HepG2 (cell line): Measurements from ENCODE around the gene ACE. TPM values are rescaled to one million over a fixed set of nuclear protein-coding genes. Genes with fewer than 3 reads are reported as not detected.

ENCODE experiments used
- AHR ChIP-seq: IDR thresholded peaks from 2 replicates; pipeline ENCODE4 v1.6.1; 2018; ENCODE audit warnings: missing genetic modification reagents, missing compliant biosample characterization
- ARNTL ChIP-seq: sonication (generic); formaldehyde crosslinking; IDR thresholded peaks from 2 replicates; pipeline ENCODE4 v1.4.0; 2020; ENCODE audit warnings: mild to moderate bottlenecking, missing genetic modification reagents
- ATF7-NPFF ChIP-seq: sonication (generic); formaldehyde crosslinking; IDR thresholded peaks from 2 replicates; pipeline ENCODE4 v1.8.1; 2023; ENCODE audit warnings: mild to moderate bottlenecking, low read depth, missing genetic modification reagents, moderate library complexity
- CHD4 ChIP-seq: fragments of 200-600 bp; sonication (generic); IDR thresholded peaks from 2 replicates; pipeline ENCODE4 v1.7.0; 2017; ENCODE audit warnings: mild to moderate bottlenecking, low read length, borderline replicate concordance
- ELF3 ChIP-seq: IDR thresholded peaks from 2 replicates; pipeline ENCODE4 v1.6.1; 2016; ENCODE audit warnings: missing genetic modification reagents, missing compliant biosample characterization
- FOXP1 ChIP-seq, 2 experiments: fragments of 450-650 bp in 1 of 2; IDR thresholded peaks; 2 replicates each; pipeline ENCODE4 v1.6.1; 2017 to 2018; ENCODE audit warnings: antibody characterized with exemption in 1 of 2
- HMG20A ChIP-seq: IDR thresholded peaks from 2 replicates; pipeline ENCODE4 v1.6.1; 2016; ENCODE audit warnings: borderline replicate concordance
- MED1 ChIP-seq: sonication (generic); formaldehyde crosslinking; IDR thresholded peaks from 2 replicates; pipeline ENCODE4 v1.4.0; 2020; ENCODE audit warnings: missing genetic modification reagents
- MEIS1 ChIP-seq: sonication (generic); formaldehyde crosslinking; IDR thresholded peaks from 2 replicates; pipeline ENCODE4 v1.9.0; 2021; ENCODE audit warnings: mild to moderate bottlenecking, missing genetic modification reagents, moderate library complexity, borderline replicate concordance
- MTA1 ChIP-seq: sonication (generic); formaldehyde crosslinking; IDR thresholded peaks from 2 replicates; pipeline ENCODE4 v1.4.0; 2020; ENCODE audit warnings: missing genetic modification reagents, mild to moderate bottlenecking, borderline replicate concordance
- NR3C1 ChIP-seq: sonication (generic); formaldehyde crosslinking; IDR thresholded peaks from 2 replicates; pipeline ENCODE4 v1.4.0; 2020; ENCODE audit warnings: missing genetic modification reagents
- PHB2 ChIP-seq: fragments of 450-650 bp; IDR thresholded peaks from 2 replicates; pipeline ENCODE4 v1.6.1; 2018; ENCODE audit not compliant: partially characterized antibody
- SMARCE1 ChIP-seq: fragments of 450-650 bp; IDR thresholded peaks from 2 replicates; pipeline ENCODE4 v1.6.1; 2017; ENCODE audit warnings: borderline replicate concordance
- SP5 ChIP-seq: IDR thresholded peaks from 2 replicates; pipeline ENCODE4 v1.6.1; 2016; ENCODE audit warnings: low read depth, borderline replicate concordance
- TCF12 ChIP-seq, 2 experiments: fragments of 450-650 bp in 1 of 2; sonication (generic) in 1 of 2; formaldehyde crosslinking in 1 of 2; IDR thresholded peaks; 2 replicates each; pipeline versions ENCODE4 v1.6.1 to v1.8.0; 2017 to 2022; ENCODE audit warnings: antibody characterized with exemption in 1 of 2, mild to moderate bottlenecking in 1 of 2, missing genetic modification reagents in 1 of 2, moderate library complexity in 1 of 2
- TERF1 ChIP-seq: sonication (generic); formaldehyde crosslinking; IDR thresholded peaks from 2 replicates; pipeline ENCODE4 v1.8.0; 2022; ENCODE audit warnings: mild to moderate bottlenecking, missing genetic modification reagents, moderate library complexity
- ZNF138 ChIP-seq: sonication (generic); formaldehyde crosslinking; IDR thresholded peaks from 2 replicates; pipeline ENCODE4 v1.5.0; 2020; ENCODE audit warnings: mild to moderate bottlenecking, low read depth, missing genetic modification reagents
- ZNF251 ChIP-seq: sonication (generic); formaldehyde crosslinking; IDR thresholded peaks from 2 replicates; pipeline ENCODE4 v1.9.0; 2021; ENCODE audit warnings: mild to moderate bottlenecking, missing genetic modification reagents
- ZNF792 ChIP-seq: IDR thresholded peaks from 2 replicates; pipeline ENCODE4 v1.6.1; 2016
- ZNF879 ChIP-seq: sonication (generic); formaldehyde crosslinking; IDR thresholded peaks from 2 replicates; pipeline ENCODE4 v1.8.1; 2023; ENCODE audit warnings: missing genetic modification reagents
- polyA plus RNA-seq, 8 experiments: library from polyadenylated mRNA; depleted of rRNA in 3 of 8; stranded (reverse) in 7 of 8; unstranded in 1 of 8; fragments of >200 nt; fragmentation: Illumina TruSeq in 4 of 8; extraction: Trizol in 4 of 8; gene quantifications; 2 replicates each; pipeline versions ENCODE4 v1.2.1 to v1.2.3, GENCODE V29; 2011 to 2016; ENCODE audit warnings: low read depth in 4 of 8, missing spikeins in 1 of 8, mixed read lengths in 1 of 8; ENCODE audit not compliant: insufficient read depth in 1 of 8
- total RNA-seq, 5 experiments: library from RNA; depleted of rRNA; stranded (reverse); fragments of >200 nt; fragmentation: Illumina TruSeq; extraction: Trizol; gene quantifications; 2 replicates each; pipeline ENCODE4 v1.2.3, GENCODE V29; 2016; ENCODE audit warnings: low read depth in 1 of 5
- TF ChIP-seq, protein P1 (sequence below): sonication (generic); formaldehyde crosslinking; IDR thresholded peaks from 2 replicates; pipeline ENCODE4 v1.9.0; 2021; ENCODE audit warnings: missing genetic modification reagents, mild to moderate bottlenecking, borderline replicate concordance
- TF ChIP-seq, protein P2 (sequence below): sonication (generic); formaldehyde crosslinking; IDR thresholded peaks from 2 replicates; pipeline ENCODE4 v1.4.0; 2020; ENCODE audit warnings: missing genetic modification reagents, mild to moderate bottlenecking, borderline replicate concordance

ACE gene
- total and polyA plus RNA-seq, 2 of the 13 experiments (the other 11 are each of a cell fraction or from before 2014, with no cell fraction given), result 0.08 to 0.13 TPM

- peak; percentile 45 for TF ChIP-seq ELF3 (CRISPR knock-in tag)
- peak; percentile 53; the same call in 1 of the 2 replicates for TF ChIP-seq HMG20A (CRISPR knock-in tag)
- no peak for TF ChIP-seq CHD4
- TF ChIP-seq ZNF251 (CRISPR knock-in tag), result no peak
- TF ChIP-seq PHB2, result no peak
- TF ChIP-seq, protein P1, sequence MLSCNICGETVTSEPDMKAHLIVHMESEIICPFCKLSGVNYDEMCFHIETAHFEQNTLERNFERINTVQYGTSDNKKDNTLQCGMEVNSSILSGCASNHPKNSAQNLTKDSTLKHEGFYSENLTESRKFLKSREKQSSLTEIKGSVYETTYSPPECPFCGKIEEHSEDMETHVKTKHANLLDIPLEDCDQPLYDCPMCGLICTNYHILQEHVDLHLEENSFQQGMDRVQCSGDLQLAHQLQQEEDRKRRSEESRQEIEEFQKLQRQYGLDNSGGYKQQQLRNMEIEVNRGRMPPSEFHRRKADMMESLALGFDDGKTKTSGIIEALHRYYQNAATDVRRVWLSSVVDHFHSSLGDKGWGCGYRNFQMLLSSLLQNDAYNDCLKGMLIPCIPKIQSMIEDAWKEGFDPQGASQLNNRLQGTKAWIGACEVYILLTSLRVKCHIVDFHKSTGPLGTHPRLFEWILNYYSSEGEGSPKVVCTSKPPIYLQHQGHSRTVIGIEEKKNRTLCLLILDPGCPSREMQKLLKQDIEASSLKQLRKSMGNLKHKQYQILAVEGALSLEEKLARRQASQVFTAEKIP (CRISPR knock-in tag), result no peak
- TF ChIP-seq ZNF792 (CRISPR knock-in tag), result no peak
- no peak for TF ChIP-seq TERF1 (CRISPR knock-in tag)
- TF ChIP-seq SMARCE1, result no peak
- TF ChIP-seq TCF12 (IDR thresholded peaks at IDR 0.05), result no peak
- no peak for TF ChIP-seq TCF12 (CRISPR knock-in tag; IDR thresholded peaks at IDR 0.05)
- no peak for TF ChIP-seq ATF7-NPFF (CRISPR knock-in tag)
- peak; percentile 96 for TF ChIP-seq MED1 (CRISPR knock-in tag)
- TF ChIP-seq MTA1 (CRISPR knock-in tag), result 0 out of 2 replicates have a peak, but pooled peaks have one; percentile 53
- TF ChIP-seq SP5, result peak; percentile 56; the same call in 1 of the 2 replicates
- no peak for TF ChIP-seq AHR
- no peak for TF ChIP-seq FOXP1 (IDR thresholded peaks at IDR 0.05)
- peak; percentile 83 for TF ChIP-seq FOXP1 (CRISPR knock-in tag; IDR thresholded peaks at IDR 0.05)
- TF ChIP-seq ZNF138 (CRISPR knock-in tag), result no peak
- no peak for TF ChIP-seq ZNF879 (CRISPR knock-in tag)
- TF ChIP-seq, protein P2, sequence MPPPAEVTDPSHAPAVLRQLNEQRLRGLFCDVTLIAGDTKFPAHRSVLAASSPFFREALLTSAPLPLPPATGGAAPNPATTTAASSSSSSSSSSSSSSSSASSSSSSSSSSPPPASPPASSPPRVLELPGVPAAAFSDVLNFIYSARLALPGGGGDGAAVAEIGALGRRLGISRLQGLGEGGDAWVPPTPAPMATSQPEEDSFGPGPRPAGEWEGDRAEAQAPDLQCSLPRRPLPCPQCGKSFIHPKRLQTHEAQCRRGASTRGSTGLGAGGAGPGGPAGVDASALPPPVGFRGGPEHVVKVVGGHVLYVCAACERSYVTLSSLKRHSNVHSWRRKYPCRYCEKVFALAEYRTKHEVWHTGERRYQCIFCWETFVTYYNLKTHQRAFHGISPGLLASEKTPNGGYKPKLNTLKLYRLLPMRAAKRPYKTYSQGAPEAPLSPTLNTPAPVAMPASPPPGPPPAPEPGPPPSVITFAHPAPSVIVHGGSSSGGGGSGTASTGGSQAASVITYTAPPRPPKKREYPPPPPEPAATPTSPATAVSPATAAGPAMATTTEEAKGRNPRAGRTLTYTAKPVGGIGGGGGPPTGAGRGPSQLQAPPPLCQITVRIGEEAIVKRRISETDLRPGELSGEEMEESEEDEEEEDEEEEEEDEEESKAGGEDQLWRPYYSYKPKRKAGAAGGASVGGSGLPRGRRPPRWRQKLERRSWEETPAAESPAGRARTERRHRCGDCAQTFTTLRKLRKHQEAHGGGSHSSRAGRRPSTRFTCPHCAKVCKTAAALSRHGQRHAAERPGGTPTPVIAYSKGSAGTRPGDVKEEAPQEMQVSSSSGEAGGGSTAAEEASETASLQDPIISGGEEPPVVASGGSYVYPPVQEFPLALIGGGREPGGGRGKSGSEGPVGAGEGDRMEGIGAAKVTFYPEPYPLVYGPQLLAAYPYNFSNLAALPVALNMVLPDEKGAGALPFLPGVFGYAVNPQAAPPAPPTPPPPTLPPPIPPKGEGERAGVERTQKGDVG (CRISPR knock-in tag), result no peak
- TF ChIP-seq NR3C1, result no peak
- no peak for TF ChIP-seq MEIS1 (CRISPR knock-in tag)
- peak; percentile 96 for TF ChIP-seq ARNTL (CRISPR knock-in tag)
Measured at GRCh38 chr17:63516910-63517824, 40.3 kb downstream of the ACE start (continued).
